Sciatic nerve (tissue), 2 donors: Measurements from ENCODE around the gene FNDC3A. TPM values are rescaled to one million over a fixed set of nuclear protein-coding genes. Genes with fewer than 3 reads are reported as not detected.

Experiments
- ATAC-seq: fragments of 200-7000 bp; cut with Tn5 transposase; one replicate; pipeline ENCODE4 v1.9.1; 2020; ENCODE audit warnings: mild to moderate bottlenecking, moderate library complexity
- DNase-seq: peaks from one replicate; pipeline ENCODE4 v3.0.0-alpha.2; 2020; ENCODE audit warnings: low spot score
- intact Hi-C: fragments of 100-400 bp; cut with DNase I; formaldehyde crosslinking; loops from one replicate; pipeline ENCODE4 v1.14.2; 2022
- total RNA-seq: library from RNA; stranded (reverse); fragmentation: NEBNext Ultra II Directional; extraction: Animal tissue kit (Norgen Biotek cat#: 25700); gene quantifications from one replicate; pipeline ENCODE4 v1.2.1, GENCODE V29; 2021
- donor health status: DM: no; HTN: no; CAD: no.
- donor health status: DM: no; HTN: no; CAD: no.

The FNDC3A gene
- total RNA-seq, 1 donor from 2014 or later: 60.0 TPM

GRCh38 chr13:49221590-49221965 lies 245.9 kb downstream of the FNDC3A start:
- intact Hi-C loops: no loop called here
- DNase-seq (no peak), ATAC-seq (no peak)

GRCh38 chr13:49225223-49226042 lies 249.7 kb downstream of the FNDC3A start:
- intact Hi-C loops: no loop called here
- DNase-seq (no peak), ATAC-seq (peak; percentile 72)

DNA sequence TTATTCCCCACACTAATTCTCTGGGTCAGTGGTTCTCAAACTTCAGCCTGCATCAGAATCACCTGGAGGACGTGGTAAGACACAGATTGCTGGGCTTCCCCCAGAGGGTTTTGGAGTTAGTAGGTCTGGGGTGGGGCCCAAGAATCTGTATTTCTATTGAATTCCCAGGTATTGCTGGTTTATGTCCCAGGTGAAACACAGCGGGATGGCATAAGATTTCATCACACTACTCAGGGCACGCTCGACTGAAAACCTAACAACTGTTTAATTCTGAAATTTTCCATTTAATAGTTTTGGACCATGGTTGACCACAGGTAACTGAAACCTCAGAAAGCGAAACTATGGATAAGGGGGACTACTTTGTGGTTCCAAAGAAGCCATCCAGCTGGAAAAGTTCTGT lies 250.9 kb downstream of the FNDC3A start:
- intact Hi-C loops: no loop called here
- ATAC-seq (no peak), DNase-seq (no peak)

GRCh38 chr13:49234741-49235140 lies 259.0 kb downstream of the FNDC3A start:
- ATAC-seq (no peak), DNase-seq (no peak)
- intact Hi-C loops: no loop called here

DNA sequence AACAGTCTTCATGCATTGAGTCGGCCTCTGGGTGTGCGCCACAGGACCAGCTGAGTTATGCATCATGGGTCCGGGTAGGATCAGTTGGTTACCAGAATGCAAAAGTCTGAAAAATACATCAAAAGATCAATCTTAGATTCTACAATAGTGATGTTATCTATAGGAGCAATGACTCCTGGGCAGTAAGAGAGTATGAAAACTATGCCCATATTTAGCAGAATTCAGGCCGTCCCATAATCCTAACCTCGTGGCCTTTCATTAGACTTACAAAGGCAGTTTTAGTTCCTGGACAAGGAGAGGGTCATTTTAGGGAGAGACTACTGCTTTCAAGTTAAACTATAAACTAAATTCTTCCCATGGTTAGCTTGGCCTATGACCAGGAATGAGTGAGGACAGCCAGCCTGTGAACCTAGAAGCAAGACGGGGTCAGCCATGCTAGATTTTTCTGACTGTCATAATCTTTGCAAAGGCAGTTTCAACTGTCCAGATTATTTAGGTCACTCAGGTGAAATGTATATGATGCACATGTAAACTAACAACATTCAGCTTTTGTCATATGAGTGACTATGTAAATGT lies 260.2 kb downstream of the FNDC3A start:
- intact Hi-C loops: no loop called here
- no peak for DNase-seq
- no peak for ATAC-seq

DNA sequence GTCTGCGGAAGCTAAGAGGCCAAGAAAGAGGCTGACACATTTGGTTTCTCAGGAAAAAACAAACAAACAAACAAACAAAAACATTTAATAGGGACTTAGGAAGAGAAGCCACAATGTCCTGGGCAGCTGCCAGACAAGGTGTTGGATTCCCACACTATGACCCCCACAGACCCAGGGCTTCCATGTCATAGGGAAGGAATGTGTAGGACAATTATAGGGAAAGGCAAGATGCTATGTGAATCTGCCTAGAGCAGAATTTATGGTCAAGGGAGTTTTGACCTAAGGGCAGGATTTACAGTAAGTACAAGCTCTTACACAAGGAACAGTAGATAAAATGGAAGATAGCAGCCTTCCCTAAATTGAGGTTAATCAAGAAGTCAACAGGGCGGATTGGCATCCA lies 262.9 kb downstream of the FNDC3A start:
- ATAC-seq: no peak
- intact Hi-C loops: no loop called here

DNA sequence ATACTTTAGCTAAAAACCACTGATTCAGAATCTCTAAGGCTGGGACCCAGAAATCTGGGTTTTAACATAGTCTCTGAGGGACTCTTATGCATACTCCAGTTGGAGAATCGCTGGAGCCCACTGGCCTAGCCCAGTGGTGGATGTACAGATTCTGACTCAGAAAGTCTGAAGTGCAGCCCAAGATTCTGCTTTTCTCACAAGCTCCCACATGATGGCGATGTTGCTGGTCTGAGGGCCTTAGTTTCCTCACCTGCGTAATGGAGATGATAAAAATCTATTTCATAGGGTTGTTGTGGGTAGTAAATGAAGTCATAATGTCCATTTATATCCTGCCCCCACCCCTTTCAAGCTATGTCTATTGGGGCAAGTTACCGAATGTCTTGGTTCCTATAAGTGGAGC lies 264.3 kb downstream of the FNDC3A start:
- peak; percentile 69 for ATAC-seq

More for the DNA sequence above, 262.9 kb downstream of the FNDC3A start:
- DNase-seq: no peak

DNA sequence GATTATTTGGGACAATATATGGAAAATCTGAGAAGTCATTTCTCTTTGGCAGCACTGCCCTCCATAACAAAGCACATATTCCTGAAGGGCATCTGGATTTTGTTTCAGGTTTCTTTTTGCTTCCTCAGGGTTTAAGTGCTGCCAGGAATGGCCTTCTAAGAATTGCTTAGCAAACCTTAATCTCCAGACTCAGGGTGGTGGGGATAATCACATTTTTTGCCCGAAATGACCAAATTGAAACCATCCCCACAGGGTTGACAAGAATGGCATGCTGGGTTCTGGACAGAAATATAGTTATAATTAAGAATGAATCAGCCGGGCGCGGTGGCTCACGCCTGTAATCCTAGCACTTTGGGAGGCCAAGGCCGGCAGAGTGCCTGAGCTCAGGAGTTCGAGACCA lies 265.6 kb downstream of the FNDC3A start:
- no peak for ATAC-seq
- DNase-seq: no peak
- intact Hi-C loops: no loop called here

More for the DNA sequence above, 264.3 kb downstream of the FNDC3A start:
- intact Hi-C loops: no loop called here
- DNase-seq: no peak

GRCh38 chr13:49245101-49245500 lies 269.4 kb downstream of the FNDC3A start:
- no peak for ATAC-seq
- no peak for DNase-seq
- intact Hi-C loops: no loop called here

DNA sequence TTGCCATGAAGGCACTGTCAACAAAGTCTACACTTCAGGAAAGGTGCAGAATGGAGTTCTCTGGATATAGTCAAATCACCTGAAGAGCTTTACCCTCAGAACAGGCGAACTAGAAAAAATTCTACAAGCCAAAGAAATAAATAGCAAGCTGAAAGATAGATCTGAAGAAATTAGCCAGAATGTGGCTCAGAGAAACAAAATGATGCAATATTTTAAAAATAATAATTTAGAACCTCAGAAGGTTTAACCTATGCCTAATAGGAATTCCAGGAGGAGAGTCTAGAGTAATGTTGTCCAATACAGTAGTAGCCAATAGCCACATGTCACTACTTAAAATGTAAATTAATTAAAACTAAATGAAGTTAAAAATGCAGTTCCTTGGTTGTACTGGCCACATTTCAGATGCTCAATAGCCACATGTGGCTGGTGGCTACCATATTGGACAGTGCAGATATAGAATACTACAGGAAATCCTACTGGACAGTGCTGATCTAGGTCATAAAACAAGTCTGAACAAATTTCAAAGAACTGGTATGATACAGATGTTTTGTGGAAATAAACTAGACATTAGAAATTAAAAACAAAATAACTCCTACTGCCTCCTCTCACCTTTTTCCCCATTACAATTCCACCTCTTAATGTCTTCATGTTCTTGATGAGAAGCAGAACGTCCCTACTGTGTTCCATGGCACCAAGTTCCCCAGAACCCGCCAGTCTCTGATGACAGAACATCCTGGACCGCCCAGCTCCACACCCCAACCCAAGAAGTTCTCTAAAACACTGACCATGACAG lies 271.3 kb downstream of the FNDC3A start:
- intact Hi-C loops: no loop called here

DNA sequence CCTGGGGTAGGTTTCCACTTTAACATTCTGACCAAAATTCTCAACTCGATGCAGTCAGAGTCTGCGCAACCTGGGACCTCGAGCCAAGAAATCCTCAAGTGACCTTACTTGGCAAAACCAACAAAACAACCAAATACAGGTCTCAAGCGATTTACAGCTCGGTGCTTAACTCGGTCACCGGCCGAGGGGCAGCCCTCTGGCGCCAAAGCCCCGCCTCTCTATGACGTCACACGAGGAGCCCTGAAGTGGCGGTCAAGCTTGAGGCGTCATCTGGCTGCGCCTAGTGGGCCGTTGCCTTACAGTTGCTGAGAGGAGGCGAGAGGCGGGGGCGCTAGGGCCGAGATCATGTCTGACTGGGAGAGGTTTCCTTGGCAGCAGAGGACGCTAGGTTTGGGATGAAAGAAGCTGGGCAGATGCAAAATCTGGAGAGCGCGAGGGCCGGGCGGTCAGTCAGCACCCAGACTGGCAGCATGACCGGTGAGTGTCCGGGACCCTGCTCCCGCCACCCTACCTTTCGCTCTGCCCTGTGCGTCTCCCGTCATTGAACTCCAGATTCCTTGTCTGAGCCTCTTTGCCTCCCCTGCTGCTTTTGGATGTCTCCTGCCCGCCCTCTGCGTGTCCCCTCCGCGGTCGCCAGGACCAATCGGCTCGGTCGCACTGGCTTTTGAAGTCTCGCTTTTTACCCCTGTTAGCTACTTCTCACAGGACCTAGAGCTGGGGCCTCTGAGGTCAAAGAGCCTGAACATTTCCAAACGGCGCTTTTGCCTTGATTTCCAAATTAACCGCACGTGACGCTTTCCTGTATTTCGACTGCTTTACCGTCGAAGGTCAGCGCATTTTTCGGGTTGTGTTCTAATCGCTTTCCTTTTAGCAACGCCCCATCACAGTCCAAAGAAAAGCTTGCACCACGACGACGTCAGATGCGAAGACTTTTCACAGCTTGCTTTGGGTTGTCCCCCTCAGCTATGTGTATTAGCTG lies 272.2 kb downstream of the FNDC3A start, which contains the start of gene CDADC1:
Gene CDADC1, plus strand, starts transcription at position 283 of the 979 bp plus-strand sequence. Its CDS starts 113 bp downstream, at position 396.
- ATAC-seq (peak; percentile 99), DNase-seq (peak; percentile 100)
- intact Hi-C loops: no loop called here

More for the DNA sequence above, 271.3 kb downstream of the FNDC3A start:
- no peak for DNase-seq
- ATAC-seq: peak; percentile 83

DNA sequence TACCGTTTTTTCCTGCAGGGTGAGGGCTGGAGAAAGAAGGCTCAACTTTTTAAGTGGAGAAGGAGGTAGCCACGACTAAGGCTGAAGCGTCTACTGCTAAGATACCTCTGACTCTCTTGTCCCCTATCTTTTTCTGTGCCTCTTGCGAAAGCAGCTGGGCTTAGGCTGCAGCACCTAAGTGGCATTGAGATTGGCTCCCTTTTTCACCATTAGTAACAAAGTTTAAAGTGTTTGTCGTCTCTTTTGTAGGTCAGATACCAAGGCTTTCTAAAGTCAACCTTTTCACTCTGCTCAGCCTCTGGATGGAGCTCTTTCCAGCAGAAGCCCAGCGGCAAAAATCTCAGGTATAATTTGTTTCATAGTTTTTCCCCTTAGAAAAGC lies 272.9 kb downstream of the FNDC3A start:
- intact Hi-C loops: no loop called here
- ATAC-seq (no peak), DNase-seq (no peak)

- no peak for DNase-seq
- intact Hi-C loops: no loop called here
- no peak for ATAC-seq
Observed at GRCh38 chr13:49251326-49251725, 275.6 kb downstream of the FNDC3A start.

DNA sequence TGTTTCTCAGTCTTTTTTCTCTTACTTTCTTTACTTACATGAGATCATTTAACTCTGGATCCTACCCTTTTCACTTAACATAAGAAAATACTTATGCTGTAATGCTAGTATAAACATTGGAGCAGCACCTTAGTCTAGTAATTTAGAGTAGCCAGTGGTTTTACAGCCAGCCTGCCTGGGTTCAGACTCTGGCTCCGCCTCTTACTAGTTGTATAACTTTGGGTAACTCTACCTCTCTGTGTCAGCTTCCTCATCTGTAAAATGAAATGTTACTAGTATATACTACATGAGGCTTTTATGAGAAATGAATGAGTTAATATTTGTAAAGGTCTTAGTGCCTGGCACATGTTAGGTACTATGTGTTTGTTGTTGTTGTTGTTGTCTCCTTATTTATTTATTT lies 277.6 kb downstream of the FNDC3A start:
- intact Hi-C loops: no loop called here
- ATAC-seq: no peak
- no peak for DNase-seq

DNA sequence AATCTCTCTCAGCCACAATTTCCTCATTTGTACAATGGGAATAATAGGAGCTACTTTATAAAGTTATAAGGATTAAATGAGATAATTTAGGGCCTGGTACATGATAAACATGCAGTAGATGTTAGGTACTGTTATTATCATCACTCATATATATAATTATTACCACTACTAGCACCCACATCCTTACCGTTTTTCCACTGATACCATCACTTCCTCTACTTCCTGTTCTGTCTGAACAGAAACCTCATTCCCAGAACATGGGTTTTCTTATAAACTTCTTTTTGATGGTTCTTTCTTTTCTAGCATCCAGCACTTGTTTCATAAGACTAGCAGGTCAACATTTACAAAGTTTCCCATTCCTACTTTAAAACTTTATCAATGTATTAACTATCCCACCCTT lies 278.3 kb downstream of the FNDC3A start:
- no peak for ATAC-seq
- intact Hi-C loops: no loop called here
- DNase-seq: no peak

DNA sequence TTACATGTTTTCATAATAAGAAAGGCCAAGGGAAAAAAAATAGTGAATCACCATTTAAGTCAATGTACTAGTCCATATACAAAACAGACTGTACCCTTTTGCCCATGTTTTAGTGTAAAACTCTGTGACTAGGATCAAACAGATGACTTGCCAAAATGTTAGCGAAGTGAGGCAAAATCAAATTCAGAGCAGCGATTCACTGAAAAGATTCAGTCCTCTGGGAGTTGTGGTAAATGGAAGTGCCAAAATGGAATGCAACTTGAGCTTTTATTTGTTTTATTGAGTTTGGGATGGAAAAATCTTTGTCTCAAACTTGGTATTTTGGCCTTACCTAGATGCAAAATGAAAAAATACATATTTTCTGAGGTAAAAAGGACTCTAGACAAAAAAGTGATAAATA lies 281.1 kb downstream of the FNDC3A start:
- DNase-seq (no peak), ATAC-seq (peak; percentile 89)
- intact Hi-C loops: no loop called here

GRCh38 chr13:49258089-49258796 lies 282.5 kb downstream of the FNDC3A start:
- ATAC-seq (peak; percentile 29), DNase-seq (no peak)
- intact Hi-C loops: no loop called here
